GM19351 (cell line): Measurements from ENCODE around the gene ARR3.
"Not testable (repeated sequence)": the region's sequence is repeated elsewhere in the genome, so short reads cannot be mapped to it uniquely, and the experiment has no call there.

ENCODE experiments used
- ATAC-seq: cut with Tn5 transposase; IDR thresholded peaks from one replicate; pipeline ENCODE4 v1.9.1; 2021; ENCODE audit warnings: mild to moderate bottlenecking, moderate library complexity; ENCODE audit not compliant: unreplicated experiment

The ARR3 gene

DNA sequence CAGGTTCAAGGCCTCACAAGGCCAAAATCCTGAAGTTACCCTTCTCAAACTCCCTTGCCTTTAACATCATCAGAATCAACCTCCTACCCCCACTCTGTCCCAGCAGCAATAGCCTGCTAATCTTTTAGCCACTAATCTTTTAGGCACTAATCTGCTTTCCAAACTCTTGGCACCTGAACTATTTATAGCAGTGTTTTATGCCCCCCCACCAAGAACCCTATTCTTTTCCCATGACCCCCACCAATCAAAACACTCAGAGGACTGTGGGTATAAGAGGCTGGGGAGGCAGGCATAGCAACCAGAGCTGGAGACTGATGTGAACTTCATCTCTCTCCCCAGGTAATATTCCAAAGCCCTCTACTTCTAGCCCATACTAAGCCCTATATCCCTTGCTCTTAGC lies at the start of gene ARR3:
Gene ARR3 (plus strand): TSS at position 301 of the 400 bp plus-strand sequence. CDS start 1,052 bp downstream, outside the sequence.
- ATAC-seq: no peak

DNA sequence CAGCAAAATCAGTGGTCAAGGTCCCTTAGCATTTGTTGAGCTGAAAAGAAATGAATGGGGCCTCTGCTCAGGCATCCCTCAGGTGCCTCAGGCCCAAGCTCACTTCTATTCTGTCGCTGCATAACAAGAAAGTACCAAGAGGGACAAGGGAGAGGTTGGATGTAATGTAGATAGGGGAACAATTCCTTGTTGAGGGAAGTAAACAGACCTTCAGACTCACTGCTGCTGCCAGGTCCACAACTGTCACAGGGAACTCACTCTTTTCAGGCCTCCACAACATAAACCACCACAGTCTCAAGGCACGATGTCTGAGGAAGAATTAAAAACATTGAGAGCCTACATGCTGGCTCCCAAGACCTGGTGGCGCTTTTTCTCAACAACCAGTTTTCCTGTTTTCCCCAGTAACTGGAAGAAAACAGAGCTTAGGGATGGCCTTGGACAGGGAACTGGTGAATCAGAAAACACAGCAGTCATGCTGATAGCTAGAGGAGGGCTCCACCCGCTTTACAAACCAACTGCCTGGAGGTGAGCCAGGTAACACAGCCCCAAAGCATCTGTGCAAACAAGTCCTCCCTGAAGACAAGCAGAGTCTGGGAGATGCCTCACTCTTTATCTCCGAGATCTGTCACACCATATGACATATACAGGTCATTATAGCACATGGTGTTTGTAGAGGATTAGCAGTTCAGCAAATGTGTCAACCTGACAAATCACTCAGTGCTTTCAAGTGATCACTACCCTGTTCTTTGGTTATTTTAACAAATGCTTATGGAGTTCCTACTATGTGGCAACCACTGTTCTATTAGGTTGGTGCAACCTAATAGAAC lies 48.0 kb upstream of the ARR3 start:
- ATAC-seq: no peak

DNA sequence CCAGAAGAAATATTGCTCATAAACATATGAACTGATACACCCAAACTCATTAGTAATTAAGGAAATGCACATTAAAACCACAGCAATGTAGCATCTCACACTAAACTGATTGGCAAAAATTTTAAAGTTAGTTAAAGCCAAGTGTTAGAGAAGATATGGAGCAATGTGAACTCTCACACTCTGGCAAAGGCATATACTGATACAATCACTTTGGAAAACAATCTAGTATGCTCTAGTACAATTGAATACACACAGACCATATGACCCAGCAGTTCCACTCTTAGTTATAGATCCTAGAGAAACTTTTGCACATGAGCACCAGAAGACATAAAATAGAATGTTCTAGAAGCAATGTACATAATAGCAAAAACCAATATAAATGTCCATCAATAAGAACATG lies 42.1 kb upstream of the ARR3 start:
- ATAC-seq: no peak

DNA sequence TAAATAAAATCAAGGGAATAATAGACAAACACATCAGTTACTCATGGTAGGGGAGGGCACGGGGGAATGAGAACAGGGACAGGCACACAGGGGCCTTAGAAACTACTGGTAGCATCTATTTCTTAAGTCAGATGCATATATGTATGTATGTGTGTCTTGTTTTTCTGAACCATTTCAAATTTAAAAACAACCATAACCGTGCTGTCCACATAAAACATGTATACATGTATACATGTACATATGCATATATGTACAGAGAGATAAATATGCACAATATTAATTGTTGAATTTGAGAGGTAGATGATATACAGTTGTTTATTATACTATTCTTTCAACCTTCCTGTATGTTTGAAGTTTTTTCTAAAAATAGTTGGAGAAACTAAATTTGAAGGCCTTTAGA lies 41.4 kb upstream of the ARR3 start:
- no peak for ATAC-seq

DNA sequence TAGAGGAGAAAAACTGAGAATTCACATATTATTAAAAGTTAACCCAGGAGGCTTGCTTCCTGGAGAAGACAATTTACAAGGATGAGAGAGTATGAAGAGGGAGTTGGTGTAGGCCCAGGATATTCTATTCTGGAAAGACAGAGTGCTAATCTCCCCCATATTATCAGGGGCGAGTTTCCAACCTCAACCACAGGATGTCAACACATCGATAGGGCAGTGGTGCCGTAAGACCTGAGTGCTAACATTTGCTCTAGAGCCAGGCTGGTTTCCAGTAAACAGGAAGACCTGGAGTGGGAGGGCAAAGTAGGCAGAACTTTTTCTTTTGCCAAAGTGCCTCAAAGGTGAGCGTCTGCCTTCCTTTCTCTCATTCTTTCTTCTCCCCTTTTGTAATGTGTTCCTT lies 36.5 kb upstream of the ARR3 start:
- no peak for ATAC-seq

DNA sequence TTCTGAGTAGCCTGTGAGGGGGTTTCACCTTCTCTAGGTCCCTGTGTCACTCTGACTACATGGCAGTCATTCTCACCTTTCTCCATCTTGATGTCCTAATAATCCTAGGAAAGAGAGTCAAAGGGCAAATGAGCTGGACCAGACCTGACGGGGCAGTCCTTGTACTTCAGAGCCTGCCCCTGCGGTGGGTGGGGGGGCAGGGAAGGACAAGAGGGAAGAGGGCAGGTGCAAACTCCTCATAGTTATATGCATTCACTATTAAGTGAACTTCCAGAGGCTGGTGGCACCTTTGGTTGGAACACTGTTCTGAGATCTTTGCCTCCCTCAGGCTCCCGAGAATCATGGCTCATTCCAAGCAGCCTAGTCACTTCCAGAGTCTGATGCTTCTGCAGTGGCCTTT lies 33.8 kb upstream of the ARR3 start, which contains the start of gene AWAT1:
Gene AWAT1 (plus strand): TSS at position 301 of the 400 bp plus-strand sequence. CDS start 41 bp downstream, at position 342.
- ATAC-seq: no peak

DNA sequence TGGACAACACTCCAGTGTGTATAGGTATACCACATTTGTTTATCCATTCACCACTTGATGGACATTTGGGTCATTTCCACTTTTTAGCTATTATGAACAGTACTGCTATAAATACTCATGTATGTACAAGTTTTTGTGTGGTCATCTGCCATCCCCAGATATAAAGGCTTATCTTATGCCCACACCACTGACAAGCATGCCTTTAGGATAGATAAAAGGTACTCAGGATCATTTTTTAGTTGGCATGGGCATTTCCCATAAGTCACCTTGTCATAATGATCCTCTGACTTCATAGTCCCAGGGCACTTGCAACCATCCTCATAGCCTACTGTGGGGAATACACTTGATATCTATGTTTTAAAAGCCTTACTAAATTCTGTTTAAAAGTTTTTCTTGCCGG lies 27.4 kb upstream of the ARR3 start:
- no peak for ATAC-seq

DNA sequence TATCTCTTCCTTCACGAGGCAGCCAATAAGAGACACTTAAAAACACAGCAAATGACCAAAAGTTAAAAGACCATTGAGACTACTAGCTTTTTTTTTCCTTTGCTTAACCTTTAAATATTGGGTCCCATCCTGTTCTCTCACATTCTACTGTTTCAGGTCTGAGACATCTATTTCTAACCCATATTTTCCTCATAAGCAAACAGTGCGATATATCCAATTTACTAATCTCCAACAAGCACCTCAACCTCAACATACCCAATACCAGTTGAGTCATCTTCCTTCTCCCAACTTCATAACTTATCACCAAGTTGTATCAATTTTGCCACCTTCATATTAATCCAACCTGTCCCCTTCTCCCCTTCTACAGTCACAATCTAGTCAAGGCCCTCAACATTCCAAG lies 26.6 kb upstream of the ARR3 start:
- ATAC-seq: no peak

DNA sequence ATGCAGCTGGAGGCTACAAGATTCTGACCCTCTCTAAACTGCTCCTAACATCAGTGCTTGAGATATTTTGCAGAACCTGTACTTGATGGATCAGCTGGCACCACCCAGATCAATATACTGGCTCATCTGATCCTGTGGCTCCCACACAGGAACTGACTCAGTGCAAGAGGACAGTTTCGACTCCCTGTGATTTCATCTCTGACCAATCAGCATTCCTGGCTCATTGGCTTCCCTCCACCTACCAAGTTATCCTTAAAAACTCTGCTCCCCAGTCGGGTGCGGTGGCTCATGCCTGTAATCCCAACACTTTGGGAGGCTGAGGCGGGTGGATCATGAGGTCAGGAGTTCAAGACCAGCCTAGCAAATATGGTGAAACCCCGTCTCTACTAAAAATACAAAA lies 24.5 kb upstream of the ARR3 start:
- not testable (repeated sequence) for ATAC-seq

DNA sequence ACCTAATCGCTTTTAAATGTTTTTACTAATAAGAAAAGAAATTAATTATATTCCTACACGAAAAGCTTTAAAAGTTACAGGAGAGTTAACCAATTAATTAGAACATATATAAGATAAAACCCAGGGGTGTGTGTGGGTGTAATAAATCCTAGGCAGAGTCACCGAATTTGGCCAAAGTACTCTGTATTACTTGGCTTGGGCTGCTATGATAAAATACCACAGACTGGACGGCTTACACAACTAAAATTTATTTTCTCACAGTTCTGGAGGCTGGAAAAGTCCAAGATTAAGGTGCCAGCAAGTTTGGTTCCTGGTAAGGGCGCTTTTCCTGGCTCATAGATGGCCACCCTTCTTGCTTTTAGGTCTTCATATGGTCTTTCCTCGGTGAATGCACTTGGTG lies 23.3 kb upstream of the ARR3 start:
- ATAC-seq: no peak

DNA sequence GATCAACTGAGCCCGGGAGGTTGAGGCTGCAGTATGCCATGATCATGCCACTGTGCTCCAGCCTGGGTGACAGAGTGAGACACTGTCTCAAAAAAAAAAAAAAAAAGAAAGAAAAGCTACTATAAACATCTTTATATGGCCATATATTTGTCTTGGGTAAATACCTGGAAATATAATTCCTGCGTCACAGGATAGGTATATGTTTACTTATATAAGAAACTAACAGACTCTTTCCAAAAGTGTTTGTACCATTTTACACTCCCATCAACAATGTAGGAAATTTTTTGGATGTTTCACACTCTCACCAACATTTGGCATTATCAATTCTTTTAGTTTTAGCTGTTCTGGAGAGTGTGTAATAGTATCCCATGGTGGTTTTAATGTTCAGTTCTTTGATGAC lies 20.9 kb upstream of the ARR3 start:
- no peak for ATAC-seq

DNA sequence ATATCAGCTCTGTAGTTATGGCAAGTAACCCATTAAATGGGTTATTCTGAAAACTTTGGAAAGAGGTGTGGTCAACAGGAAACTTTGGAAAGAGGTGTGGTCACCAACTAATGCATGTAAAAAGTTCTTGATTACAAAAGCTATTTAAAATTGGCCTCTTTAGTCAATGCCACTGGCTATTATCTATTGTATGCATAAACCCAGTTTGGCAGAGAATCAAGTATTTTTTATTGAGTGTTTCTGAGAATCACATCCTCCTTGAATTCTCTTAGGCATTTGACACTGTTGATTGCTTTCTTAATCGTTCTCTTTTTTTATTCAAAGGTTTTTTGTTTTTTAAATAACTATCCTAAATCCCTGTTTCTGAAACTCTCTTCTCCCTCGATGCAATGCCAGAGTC lies 15.6 kb upstream of the ARR3 start:
- no peak for ATAC-seq

DNA sequence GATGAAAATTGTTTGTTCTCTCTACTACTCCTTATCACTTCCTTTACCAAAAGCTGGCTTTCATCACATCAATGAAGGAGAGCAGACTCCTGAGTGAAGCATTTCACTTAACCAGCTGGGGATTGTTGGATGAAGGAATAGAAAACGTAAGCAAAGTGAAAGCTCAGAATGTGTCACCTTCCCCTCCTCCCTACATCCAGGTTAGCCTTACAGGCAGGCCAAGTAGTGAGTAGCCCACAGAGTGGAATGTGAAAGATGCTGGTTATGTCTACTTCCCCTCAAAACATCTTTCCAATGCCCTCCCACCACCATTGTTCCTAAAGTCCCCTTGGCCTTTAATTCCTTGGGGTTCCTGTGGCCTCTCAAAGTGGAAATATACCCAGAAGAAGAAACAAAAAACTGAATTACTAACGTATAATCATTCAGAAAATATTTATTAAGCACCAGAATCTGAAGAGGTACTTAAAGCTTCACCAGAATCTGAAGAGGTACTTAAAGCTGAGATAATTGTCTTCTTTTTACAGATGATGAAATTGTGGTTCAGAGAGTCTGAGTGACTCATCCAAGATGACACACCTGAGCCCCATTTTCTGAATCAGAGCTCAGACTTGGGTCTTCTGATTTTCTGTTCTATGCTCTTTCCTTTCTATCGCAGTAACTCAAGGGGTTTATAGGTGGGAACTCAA lies 14.6 kb upstream of the ARR3 start:
- no peak for ATAC-seq

DNA sequence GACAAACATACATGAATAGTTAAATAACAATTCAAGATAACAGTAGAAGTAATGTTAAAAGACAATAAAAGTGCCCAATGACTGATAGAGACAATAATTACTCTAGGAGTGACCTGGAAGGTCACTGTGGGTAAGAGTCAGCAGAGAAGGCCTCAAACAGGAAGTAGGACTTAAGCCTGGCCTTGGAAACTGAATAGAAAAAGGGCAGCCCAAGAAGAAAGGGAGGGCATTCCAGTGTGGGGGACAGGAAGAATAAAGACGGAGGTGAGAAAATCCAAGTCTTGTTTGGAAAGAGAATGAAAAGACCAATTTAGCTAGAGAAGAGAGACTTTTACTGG lies 14.1 kb upstream of the ARR3 start:
- no peak for ATAC-seq

DNA sequence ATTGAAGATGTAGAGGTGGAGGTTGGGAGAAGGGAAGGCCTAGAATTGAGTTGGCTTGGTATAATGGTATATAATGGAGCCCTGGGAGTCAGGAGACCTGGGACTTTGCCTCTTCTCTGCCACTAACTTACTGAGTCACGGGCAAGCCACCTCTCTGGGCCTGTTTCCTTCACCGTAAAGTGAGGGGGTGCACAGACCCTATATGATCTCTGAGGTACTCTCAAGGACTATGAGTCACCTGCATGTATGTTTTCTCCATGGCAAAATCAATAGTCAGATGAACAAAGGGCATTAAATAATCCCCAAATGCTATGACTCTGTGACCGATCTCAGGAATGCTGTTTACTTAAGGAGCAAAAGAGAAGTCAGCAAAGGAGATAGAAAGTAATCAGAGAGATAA lies 13.2 kb upstream of the ARR3 start:
- no peak for ATAC-seq

DNA sequence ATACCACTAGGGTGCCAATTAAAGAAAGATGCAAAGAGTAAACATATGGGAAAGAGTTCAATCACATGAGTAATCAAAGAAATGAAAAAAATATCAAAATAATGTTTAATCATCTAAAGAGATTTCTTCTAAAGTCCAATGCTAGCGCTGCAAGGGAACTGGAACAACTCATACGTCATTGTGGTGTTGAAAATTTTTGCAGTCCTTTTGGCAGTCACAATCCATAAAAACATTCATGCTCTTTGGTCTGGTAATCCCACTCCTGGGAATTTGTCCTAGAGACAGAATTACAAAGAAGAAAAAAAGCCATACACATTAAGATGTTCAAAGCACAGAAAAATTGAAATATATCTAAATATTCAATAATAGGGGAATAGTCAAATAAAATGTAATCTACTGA lies 12.7 kb upstream of the ARR3 start:
- ATAC-seq: no peak

DNA sequence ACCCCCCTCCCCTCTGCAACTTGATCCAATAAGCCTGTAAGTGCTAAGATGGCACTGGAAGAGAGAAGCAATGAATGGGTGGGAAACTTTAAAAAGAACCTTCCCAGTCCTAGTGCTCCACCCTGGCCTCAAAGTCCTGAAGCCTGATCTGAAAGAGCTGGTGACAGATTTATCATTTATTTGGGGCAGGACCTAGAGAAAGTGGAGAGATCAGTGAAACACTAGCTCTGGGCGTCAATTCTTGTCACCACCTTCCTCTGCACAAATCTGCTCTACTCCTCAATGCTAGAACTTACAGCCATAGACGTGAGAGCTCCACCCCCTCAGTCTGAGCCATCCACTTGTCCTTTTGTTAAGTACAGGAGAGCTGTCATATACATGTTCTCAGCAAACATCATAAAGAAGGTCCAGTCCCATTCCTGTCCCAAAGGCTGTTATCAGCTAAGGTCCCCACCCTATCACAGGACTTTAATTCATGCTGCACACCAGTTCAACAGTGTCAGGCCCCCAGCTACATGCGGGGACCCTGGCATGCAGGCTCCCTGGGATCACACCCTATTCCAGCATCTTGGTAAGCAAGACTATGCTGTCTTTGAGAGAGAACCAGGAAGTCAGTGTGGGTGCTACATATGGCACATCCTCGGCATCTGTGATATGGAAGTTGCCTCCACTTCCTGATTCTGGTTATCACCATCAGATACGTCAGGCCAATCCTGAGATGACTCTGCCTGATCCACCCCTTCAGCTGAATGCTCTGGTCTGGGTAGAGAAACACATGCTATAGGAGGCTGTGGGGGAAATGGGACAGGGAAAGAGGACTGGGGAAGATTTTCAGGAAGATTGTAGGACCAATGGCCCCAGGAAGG lies 10.5 kb upstream of the ARR3 start:
- ATAC-seq: no peak

DNA sequence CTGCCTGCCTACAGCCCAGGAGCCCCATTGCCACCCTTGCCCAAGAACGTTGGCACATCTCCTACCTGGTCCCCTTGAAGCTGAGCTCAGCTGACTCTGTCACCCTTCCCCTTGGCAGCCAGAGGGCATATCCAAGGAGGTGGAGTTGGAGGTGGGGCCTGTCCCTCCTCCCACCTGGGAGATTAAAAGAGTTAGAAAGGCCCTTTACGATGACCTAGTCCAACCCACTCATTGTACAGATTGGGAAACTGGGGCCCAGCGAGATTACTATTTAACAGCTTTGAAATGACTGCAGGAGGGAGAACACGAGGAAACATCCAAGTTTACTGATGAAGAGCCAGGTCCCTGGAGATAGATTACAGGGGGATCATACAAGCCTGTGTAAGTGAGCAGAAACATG lies 8.0 kb upstream of the ARR3 start, which contains the start of gene P2RY4:
Gene P2RY4 (minus strand): TSS at position 101 of the 400 bp plus-strand sequence. CDS start 580 bp downstream, outside the sequence.
- no peak for ATAC-seq

DNA sequence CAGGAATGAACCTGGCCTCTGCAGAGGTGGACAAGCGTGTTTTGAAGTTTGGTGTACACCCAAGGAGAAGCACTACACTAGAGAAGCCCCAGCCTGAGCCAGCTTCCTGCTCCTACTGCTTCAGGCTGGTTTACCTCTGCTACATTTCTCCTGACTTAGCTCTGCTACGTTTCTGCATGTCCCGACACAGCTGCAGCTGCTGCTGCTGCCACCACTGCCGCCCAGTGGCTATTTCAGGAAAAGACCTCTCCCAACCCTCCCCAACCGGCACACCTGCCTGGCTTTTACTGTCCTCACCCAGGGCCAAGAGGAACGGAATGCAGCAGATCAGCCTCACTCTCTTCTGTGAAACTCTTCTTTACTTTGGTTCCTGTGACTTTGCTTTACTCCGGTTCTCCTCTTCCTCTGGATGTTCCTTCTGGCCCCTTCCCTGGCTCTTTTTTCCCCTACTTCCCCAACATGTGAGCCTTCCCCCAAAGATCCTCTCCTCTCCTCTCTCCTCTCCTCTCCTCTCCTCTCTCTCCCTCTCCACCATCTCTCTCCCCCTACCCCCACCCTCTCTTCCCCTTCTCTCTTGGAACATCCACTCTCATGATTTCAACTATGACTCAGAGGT lies 5.1 kb upstream of the ARR3 start:
- ATAC-seq: peak; percentile 92

DNA sequence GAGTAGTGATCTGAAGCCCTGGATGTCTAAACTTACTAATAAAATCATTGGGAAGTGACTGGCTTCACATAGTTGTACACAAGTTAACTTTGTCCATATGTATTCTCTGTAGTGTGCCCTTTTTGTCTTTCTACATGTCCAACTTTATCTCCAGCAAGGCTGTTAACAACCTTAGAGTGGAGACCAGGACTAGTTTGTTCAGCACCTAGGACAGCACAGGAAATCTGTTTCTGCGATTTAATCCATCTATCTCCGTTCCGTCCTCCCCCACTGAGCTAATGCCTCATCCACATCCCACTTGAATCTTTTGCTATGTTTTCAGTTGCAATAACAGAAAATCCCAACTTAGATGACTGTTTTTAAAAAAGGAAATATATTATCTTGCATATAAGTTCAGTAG lies 3.4 kb upstream of the ARR3 start:
- no peak for ATAC-seq

DNA sequence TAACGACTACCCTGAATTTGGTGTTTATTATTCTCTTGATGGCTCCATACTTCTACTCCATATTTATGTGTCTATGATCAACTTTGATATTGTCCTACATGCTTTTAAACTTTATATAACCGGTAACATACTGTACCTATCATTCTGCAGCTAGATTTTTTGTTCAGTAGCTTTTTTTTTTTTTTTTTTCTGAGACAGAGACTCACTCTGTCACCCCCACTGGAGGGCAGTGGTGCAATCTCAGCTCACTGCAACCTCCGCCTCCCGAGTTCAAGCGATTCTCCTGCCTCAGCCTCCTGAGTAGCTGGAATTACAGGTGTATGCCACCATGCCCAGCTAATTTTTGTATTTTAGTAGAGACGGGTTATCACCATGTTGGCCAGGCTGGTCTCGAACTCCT lies 5.9 kb downstream of the ARR3 start:
- not testable (repeated sequence) for ATAC-seq
